Measurements from ENCODE around the gene SLC38A6.
A peak's percentile ranks its signal among the peaks of the same experiment; 100 is the strongest.

SLC38A6 gene

DNA sequence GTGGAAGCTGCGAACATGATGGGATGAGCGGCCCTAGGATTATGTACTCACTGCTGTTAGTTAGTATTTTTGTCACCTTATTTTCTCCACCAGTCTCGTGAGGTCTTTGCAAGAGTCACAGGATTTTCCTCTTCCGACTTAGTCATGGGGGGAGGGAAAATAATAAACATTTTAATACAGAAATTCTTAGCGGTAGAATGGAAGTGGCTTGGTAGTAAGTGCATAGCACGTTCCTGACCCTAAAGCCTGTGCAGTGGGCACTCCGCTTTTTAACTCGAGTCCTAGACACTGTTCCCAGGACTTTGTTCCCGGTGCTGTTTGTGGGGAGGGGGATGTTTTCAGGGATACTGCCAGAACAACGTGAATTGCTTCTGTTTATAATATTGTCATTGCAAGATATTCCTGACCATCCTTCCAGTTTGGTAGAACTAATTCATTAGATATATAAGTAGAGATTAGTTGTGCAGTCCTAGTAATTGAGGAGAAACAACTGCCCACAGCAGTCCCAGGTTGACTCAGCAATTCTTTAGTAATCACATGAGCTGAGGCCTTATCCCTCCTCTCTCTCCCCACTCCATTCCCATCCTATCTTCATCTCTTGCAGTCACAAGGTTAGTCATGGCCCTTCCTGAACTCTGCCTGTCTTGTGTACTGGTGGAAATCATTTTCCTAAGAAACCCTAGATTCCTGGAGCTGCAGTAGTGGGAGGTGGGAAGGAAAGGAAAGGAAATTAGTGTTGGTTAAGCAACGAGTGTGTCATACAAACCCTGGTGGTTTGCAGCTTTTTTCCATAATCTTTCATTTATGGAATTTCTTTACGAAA lies 799 bp downstream of the SLC38A6 start:
- DNase-seq (ENCODE audit: low read depth): peak; percentile 56

DNA sequence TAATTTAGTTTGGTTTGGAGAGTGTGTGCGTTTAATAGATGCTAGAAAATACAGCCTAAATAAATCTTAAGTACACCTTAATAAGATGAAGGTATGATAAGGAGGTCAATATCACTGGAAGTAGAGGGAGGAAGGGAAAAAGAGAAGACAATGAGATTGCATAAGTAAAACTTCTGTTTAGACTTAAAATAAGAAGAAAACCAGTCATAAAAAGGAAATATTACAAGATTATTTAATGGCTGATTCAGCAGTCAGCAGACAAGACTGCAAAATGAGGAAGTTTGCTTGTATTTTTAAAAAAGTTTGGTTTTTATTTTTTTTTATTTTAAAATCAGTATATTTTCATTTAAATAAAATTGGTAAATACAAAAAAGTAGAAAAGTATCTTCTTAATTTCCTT lies 3.2 kb downstream of the SLC38A6 start:
- DNase-seq (ENCODE audit: low read depth): no peak

DNA sequence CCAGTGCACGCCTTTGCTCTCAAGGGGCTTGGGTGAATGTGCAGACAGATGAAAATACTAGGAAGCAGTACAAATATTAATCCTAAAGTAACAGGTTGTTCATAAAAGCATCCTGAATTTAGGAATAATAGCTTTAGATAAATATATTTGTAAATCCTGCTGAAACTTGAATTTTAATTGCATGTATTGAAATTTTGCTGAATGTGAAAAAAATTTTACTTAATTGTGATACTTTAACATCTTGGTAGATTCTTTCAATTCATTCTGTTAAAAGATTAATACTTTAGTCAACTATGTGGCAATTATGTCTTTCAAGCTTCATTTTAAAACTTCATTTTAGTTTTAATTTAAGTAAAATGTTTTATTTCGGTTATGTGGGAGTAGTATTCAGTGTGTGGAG lies 5.5 kb downstream of the SLC38A6 start:
- no peak for DNase-seq (ENCODE audit: low read depth)

DNA sequence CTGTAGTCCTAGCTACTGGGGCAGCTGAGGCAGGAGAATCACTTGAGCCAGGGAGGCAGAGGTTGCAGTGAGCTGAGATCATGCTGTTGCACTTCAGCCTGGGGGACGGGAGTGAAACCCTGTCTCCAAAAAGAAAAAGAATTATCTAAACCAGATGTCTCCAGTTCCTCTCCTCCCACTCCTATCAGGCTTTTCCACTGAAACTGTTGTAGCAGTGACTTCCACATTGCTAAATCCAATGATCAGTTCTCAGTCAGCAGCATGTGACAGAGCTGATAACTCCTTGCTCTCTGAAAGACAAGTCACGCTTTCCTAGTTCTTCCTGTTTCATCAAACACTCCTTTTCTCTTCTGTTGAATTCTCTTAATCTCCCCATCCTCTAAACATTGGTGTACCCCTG lies 8.6 kb downstream of the SLC38A6 start:
- peak; percentile 39 for DNase-seq (ENCODE audit: low read depth)

DNA sequence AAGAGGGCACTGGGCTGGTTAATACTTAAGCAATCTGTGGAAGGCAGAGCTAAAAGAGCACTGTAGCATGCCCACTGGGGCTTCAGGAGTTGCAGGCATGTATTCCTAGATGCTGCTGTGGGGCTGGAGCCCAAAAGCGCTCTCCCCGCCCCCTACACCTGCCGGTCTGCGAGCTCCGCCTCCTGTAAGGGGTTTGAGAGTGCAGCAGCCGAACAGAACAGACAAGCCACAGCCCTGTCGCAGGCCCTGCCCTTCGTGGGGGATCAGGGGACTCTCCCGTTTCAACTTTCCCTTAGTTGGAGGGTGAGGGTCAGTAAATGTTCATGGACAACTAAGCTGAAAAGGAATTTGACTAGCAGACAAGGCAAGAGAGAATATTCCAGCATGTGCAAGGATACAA lies 17.6 kb downstream of the SLC38A6 start:
- DNase-seq (ENCODE audit: low read depth): no peak

DNA sequence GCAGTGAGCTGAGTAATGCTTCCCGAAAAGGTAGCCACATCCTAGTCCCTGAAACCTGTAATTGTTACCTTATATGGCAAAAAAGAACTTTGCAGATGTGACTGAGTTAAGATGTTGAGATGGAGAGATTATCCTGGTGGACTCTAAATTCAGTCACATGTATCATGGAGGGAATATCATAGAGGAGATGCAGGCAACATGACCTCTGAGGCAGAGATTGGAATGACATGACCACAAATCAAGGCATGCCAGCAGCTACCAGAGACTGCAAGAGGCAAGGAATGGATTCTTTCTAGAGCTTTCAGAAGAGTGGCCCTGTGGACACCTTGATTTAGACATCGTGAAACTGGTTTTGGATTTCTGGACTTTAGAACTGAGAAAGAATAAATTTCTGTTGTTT lies 18.5 kb downstream of the SLC38A6 start:
- DNase-seq (ENCODE audit: low read depth): no peak

DNA sequence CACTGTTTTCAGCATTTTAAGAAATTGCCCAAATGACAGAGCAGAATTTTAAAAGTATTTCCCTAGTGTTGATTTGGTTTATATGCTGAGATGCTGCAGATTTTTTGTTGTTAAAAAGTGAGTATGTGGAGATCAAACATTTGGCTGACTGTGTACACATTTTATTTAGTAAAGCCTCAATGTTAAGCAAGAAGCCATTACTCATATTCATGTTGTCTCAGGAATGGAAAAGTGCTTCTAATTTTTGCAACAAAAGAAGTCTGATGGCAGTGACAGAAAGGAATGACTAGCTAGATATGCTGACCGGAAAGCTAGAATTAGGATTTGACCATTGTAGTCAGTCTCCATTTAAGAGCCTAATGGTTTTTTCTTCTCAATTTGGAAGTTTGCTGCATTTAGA lies 22.5 kb downstream of the SLC38A6 start:
- no peak for DNase-seq (ENCODE audit: low read depth)

DNA sequence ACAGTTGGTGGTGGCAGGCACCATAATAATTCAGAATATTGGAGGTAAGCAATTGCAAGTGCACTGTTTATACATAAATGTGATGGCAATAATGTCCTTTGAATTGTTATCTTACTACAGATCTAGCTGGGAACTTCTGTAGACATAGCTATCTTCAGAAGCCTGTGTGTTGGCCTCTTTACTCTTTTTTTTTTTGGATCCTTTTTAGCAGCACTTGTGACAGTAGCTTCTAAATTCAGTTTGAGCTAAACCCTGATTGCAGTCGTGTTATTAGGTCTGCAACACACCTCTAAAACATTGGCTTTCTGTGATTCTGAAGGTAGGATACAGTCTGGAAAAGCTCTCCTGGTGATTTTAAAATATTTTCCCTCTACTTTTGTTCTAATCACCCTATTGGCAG lies 38.5 kb downstream of the SLC38A6 start:
- DNase-seq (ENCODE audit: low read depth): no peak

DNA sequence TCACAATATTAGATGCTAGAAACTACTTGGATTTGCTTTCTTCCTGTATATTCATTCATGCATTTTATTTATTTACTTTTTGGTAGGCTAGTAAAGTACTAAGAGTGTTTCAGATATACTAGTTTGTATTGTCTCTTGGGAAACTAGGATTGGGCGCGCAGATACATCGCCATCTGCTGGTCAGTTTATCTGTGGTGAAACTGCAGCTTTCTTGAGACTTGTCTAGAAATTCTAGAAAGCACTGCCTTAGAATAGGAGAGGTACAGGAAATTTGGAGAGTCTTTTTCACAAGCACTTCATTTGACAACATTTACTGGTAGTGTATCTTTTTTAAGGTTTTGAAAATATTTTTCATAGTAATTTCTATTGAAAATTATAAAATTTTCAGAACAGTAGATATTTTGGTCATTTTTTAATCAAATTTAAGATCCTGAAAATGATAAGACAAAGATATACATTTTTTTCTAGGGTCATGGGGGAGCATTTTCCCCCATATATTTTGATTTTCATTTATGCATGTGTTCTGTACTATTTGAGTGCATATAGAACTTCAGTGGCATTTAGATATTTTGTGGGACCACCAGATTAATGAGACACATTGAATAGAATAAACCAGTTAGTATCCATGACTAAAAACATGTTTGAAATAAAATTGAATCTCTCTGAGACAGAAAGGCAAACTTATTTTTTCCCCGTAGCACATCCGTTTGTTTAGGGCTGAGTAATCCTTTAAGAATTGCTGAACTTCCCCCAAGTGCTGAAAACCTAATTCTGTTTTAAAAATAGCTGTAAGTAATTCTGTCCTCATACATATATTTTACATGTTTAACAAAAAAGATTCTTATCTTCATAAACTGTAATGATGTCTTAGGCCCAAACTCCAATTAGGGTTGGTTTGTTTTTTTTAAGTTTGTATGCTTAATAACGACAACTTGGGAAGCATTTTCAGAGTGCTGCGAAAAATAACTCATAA lies 44.5 kb downstream of the SLC38A6 start:
- peak; percentile 81 for DNase-seq (ENCODE audit: low read depth)

DNA sequence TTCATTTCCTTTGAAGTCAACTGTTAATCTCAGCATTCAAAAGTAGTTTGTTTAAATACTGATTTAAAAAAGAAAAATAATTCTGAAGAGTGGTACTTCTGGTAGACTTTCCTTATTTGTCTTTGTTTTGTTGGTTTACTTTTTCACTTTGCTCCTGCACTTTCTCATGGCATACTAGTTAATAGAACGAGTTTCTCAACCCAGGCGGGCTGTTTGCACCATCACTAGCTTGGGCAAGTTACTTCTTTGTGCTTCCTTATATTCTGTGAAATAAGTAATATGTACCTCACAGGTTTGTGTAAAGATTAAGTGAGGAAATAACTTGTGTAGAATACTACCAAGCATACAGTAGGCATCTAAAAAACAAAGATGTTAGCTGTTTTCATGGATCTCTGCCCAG lies 45.5 kb downstream of the SLC38A6 start:
- no peak for DNase-seq (ENCODE audit: low read depth)

DNA sequence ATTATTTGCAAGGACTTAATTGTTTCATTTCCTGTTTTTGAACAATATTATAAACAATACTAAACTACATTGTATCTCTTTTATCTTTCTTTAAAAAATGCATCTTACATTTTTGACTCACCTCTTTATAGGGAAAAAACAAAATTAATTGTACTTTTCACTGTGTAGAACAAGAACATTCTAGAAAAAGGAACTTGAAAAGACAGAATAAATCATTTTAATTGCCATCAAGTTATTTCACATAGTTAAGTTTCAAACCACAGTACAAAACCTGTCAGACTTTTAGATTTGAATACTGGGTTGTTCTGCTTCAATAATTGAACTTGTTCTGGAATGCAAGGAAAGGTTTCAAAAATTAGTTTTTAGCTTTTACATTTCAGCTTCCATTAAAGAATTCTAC lies 50.0 kb downstream of the SLC38A6 start:
- DNase-seq (ENCODE audit: low read depth): no peak

DNA sequence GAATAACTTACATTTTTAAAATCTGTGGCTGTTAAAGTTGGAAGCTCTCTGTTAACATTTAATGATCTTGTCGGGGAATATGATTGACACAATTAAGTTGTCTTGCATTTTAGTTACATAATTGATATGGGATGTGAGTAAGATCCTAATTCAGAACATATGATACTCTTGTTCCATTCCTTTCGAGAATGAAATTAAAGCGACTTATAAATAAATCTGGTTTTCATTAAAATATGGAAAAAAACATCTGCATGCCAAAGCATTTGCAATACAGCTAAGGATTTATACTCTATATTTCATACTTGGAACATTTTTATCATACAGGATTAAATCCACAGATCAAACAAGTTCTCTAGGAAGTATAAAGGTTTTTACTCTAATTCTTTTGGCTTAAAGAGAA lies 52.0 kb downstream of the SLC38A6 start:
- peak; percentile 43 for DNase-seq (ENCODE audit: low read depth)

DNA sequence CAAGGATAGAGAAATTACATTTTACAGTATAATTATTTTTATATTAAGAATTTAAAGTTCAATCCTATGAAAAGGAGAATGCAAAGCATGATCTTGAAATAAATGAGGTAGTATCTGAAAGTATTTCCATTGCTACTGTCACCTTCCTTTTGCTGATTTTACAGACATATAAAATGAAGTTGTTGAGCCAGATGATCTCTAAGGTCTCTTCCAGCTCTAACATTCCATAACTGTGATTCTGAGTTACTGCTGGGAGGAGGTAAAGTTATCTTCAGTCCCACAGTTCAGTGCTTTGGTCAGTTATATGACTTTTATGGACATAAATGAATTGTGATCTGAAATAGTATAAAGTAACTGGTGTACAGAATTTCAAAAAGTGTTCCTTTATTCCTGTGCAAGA lies 52.8 kb downstream of the SLC38A6 start:
- DNase-seq (ENCODE audit: low read depth): no peak

DNA sequence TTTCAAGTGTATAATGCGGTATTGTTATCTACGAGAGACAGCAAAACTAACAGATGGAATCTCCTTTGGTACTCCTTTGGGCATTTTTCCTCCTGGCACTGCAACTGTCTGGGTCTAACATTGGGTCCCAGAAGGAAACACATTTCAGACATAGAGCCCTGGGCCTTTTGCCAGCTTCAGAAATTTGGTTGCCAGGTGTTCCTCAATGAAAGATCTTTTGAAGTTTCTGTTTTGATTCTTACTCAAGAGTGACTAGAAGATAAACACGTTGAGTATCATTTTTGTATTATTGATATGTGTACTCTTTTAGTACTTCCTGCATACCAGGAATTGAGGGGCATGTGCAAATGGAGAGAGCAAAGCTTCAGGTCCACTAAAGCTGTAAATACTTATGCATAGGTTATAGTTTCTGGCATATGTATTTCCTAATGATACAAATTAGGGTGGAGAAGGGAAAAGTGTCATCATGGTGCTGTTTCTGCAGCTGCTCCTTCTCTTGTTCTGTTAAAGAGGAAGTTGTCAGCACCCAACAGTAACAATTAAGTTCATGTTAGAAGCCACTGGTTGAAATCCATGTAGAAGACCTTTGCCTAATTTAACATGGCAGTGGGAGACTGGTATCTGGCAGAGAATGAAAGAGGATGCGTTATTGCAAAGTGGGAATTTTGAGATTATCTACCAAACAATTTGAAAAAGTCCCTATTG lies 53.5 kb downstream of the SLC38A6 start:
- no peak for DNase-seq (ENCODE audit: low read depth)

DNA sequence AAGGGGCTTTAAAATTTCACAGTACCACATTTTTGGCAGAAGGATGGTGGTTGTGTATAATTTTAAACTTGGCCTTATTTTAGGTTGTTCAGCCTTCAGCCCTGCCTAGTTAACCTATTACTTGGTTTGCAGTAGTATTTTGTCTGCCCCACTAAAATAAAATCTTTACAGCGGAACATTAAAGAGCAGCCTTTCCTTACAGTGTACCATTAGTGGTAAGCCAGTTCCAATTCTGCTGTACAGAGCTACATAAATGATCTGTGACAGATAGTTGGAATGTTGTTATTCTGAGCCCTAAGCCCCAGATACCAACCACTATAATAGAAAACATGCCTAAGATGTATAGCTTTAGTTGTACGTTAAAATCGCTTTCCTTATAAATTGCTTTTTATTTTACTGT lies 56.2 kb downstream of the SLC38A6 start:
- no peak for DNase-seq (ENCODE audit: low read depth)

DNA sequence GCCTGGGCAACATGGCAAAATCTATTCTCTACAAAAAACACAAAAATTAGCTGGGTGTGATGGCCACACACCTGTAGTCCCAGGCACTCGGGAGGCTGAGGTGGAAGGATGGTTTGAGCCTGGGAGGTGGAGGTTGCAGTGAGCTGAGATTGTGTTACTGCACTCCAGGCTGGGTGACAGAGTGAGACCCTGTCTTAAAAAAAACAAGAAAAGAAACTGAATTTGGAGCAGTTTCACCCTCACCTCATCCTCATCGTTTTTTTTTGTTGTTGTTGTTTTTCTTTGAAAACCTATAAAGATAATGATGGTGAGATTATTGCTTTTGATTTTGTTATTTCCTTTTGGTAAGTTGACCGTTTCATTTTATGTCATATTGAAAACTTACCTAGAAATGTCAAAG lies 60.7 kb downstream of the SLC38A6 start:
- no peak for DNase-seq (ENCODE audit: low read depth)

DNA sequence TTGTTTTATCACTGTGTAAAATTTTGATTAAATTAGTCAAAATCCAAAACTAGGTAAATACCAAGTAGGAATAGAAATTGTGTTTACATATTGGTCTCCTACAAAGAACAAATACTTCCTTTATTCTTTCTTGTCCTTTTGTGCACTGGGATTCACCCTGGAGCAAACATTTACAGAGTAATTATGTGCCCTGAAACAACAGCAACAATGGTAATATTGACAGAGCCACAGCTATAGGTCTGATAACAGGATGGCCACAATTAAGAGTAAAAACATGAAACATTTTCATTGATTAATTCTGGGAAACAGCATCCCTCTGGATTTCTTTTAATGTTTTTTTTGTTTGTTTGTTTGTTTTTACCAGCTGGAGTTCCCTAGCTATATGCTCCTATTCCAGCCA lies 61.2 kb downstream of the SLC38A6 start:
- DNase-seq (ENCODE audit: low read depth): no peak

DNA sequence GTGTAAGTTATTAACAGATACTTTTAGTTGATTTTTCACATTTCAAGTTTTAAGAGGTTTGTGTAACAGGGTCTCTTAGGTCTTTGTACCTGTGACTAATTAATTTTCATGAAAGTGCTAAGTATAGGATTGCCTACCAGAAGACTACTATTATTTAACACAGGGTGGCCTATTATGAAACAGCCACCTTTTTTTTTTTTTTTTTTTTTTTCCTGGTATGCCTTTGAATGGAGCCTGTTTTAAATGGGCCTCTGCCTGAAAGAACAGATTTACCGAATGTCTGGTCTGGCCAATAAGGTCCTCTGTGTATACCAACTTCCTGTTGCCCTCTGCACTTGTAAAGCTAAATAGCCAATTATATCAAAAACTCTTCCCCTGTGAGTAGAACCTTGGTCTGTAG lies 62.5 kb downstream of the SLC38A6 start:
- DNase-seq (ENCODE audit: low read depth): no peak

DNA sequence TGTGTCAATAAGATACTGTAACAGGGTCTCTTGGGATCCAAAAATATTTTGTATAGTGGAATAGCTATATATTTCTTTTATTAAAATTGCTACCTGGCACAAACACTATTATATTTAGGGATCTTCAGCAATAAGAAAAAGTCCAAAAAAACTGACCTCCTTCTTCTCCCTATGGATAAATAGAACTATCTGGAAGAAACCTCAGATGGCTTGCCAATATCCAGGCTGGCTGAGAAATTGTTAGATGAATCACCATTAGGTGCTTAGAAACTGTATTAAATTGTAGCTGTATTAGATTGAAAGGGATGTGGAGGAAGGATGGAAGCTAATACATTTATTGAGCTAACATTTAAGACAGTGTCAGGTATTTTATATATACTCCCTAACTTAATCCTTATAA lies 66.0 kb downstream of the SLC38A6 start:
- no peak for DNase-seq (ENCODE audit: low read depth)

DNA sequence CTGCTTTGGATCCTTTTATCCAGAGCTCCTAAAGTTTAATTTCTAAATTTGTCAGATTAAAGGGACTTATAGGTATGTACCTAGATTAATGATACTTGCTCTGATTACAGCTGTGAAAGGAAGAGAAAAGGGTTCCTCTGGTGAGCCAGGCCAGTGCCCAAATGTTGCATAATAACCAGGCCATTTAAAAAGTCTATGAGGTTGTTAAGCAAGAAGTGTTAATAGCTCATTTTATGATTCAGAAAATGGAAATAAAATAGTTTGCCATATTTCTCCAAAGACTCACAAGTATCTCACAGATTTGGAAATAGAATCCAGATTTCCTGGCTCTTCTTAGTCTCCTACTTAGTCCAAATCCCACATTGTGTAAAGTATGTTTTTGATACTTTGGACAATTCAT lies 67.6 kb downstream of the SLC38A6 start:
- DNase-seq (ENCODE audit: low read depth): no peak

DNA sequence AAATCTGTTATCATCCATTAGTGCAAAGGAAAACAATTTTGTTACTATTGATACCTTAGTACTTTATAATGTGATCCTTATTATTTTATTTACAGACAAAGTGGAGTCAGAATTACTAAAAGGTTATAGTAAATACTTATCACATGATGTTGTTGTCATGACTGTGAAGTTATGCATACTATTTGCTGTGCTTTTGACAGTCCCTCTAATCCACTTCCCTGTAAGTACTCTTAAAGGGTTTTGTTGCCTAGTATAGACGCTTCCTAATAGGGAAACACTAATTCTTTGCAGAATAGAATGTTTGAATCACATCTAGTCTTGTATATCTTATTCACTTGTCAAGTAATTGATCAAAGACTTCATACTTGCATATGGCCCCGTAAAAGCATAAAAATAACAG lies 69.4 kb downstream of the SLC38A6 start:
- no peak for DNase-seq (ENCODE audit: low read depth)

DNA sequence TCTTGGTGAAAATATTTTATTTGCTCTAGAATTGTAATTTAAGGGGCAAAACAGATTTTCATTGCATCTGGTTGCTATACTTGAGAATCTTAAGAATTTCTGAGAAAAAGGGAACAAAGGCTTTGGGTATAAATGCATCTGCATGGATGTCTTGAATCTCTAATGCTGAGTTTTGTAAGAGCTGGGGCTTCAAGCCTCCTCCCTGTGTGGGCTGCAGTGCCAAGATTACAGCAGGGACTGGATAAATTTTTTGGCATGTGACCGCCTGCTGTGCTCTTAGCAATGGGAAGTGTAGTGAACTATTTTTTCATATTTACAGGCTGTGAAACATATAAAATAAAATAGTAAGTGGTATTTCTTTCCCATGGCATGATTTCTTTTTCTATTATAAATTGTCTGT lies 70.0 kb downstream of the SLC38A6 start:
- peak; percentile 36 for DNase-seq (ENCODE audit: low read depth)

DNA sequence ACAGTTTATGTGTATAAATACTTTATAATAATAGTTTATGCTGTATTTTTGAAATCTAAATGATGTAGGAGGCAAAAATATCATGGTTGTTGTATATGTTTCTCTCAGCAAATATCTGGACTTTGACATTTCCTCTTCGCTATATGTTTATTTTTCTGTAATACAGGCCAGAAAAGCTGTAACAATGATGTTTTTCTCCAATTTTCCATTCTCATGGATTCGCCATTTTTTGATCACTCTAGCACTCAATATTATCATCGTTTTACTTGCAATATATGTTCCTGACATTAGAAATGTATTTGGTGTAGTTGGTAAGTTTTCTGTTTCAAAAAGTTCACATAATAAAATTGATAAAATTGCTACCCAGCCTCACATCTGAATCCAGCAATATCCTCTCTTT lies 70.6 kb downstream of the SLC38A6 start:
- no peak for DNase-seq (ENCODE audit: low read depth)

Data from fibroblast of the conjunctiva (primary cell).